ENCODE results near the gene PTPRM. TPM values are rescaled to one million over a fixed set of nuclear protein-coding genes. Genes with fewer than 3 reads are reported as not detected.

Gene PTPRM
- total RNA-seq, 1 donor from 2014 or later, result 1.00 TPM

GRCh38 chr18:8279346-8279745 is 712.2 kb downstream of the PTPRM start:
- TF ChIP-seq CTCF (IDR thresholded peaks at IDR 0.05), result no peak
- Mint-ChIP-seq H3K4me1 (no peaks in the 10 kb centered on the region), H3K9me3 (no peaks in the 10 kb centered on the region), H3K4me3 (no peak overlapping the region), H3K27ac (no peak overlapping the region), H3K36me3 (ENCODE audit: low read depth) (no peaks in the 10 kb centered on the region), H3K27me3 (no peaks in the 10 kb centered on the region)
- ATAC-seq (ENCODE audit: low read depth), result no peak
- no peak for DNase-seq
- intact Hi-C loops (cut with micrococcal nuclease), result no loop called here
- ChIA-PET CTCF (no interaction called here), POLR2A (no interaction called here)

GRCh38 chr18:8279781-8280330 is 712.7 kb downstream of the PTPRM start:
- H3K4me1 Mint-ChIP-seq, result no peaks in the 10 kb centered on the region
- no peak for TF ChIP-seq CTCF (IDR thresholded peaks at IDR 0.05)
- POLR2A ChIA-PET, result no interaction called here
- no peak for DNase-seq
- H3K36me3 Mint-ChIP-seq (ENCODE audit: low read depth), result no peaks in the 10 kb centered on the region
- intact Hi-C loops (cut with micrococcal nuclease), result no loop called here
- H3K27ac Mint-ChIP-seq, result no peak overlapping the region
- H3K4me3 Mint-ChIP-seq, result no peak overlapping the region
- H3K9me3 Mint-ChIP-seq, result no peaks in the 10 kb centered on the region
- CTCF ChIA-PET, result no interaction called here
- no peaks in the 10 kb centered on the region for H3K27me3 Mint-ChIP-seq
- no peak for ATAC-seq (ENCODE audit: low read depth)

- no peaks in the 10 kb centered on the region for H3K4me1 Mint-ChIP-seq
- intact Hi-C loops (cut with micrococcal nuclease), result no loop called here
- ATAC-seq (ENCODE audit: low read depth) (no peak), DNase-seq (no peak)
- H3K27ac Mint-ChIP-seq, result no peak overlapping the region
- no peak overlapping the region for H3K4me3 Mint-ChIP-seq
- no peak for TF ChIP-seq CTCF (IDR thresholded peaks at IDR 0.05)
- no peaks in the 10 kb centered on the region for H3K36me3 Mint-ChIP-seq (ENCODE audit: low read depth)
- no peaks in the 10 kb centered on the region for H3K9me3 Mint-ChIP-seq
- POLR2A ChIA-PET, result no interaction called here
- H3K27me3 Mint-ChIP-seq, result peaks cover 7% of the 10 kb centered on the region
- CTCF ChIA-PET, result no interaction called here
Observed at GRCh38 chr18:8283891-8284585, 716.9 kb downstream of the PTPRM start.

- ATAC-seq (ENCODE audit: low read depth) (no peak), DNase-seq (no peak)
- no peaks in the 10 kb centered on the region for H3K9me3 Mint-ChIP-seq
- TF ChIP-seq CTCF (IDR thresholded peaks at IDR 0.05), result no peak
- peaks cover 9% of the 10 kb centered on the region for H3K27me3 Mint-ChIP-seq
- H3K36me3 Mint-ChIP-seq (ENCODE audit: low read depth), result no peaks in the 10 kb centered on the region
- ChIA-PET CTCF (no interaction called here), POLR2A (no interaction called here)
- no peak overlapping the region for H3K27ac Mint-ChIP-seq
- intact Hi-C loops (cut with micrococcal nuclease), result no loop called here
- no peaks in the 10 kb centered on the region for H3K4me1 Mint-ChIP-seq
- no peak overlapping the region for H3K4me3 Mint-ChIP-seq
Observed at GRCh38 chr18:8286303-8286702, 719.2 kb downstream of the PTPRM start.

- intact Hi-C loops (cut with micrococcal nuclease), result no loop called here
- CTCF ChIA-PET, result no interaction called here
Observed at GRCh38 chr18:8287196-8287885, 720.2 kb downstream of the PTPRM start.

More at GRCh38 chr18:8287196-8287885, 720.2 kb downstream of the PTPRM start:
- POLR2A ChIA-PET, result no interaction called here
- no peak for TF ChIP-seq CTCF (IDR thresholded peaks at IDR 0.05)
- Mint-ChIP-seq H3K4me1 (no peaks in the 10 kb centered on the region), H3K36me3 (ENCODE audit: low read depth) (no peaks in the 10 kb centered on the region), H3K4me3 (no peak overlapping the region), H3K27ac (no peak overlapping the region), H3K9me3 (no peaks in the 10 kb centered on the region), H3K27me3 (peaks cover 9% of the 10 kb centered on the region)
- ATAC-seq (ENCODE audit: low read depth), result no peak
- DNase-seq, result no peak

All from activated B cell treated with CpG ODN at 0.5 μM for 24 hours (primary cell).